GM10847 (cell line): ENCODE data around the gene FASTKD2.
A peak's percentile ranks its signal among the peaks of the same experiment; 100 is the strongest.

Experiments
- POLR2A ChIP-seq: IDR thresholded peaks from 2 replicates; pipeline ENCODE4 v1.6.1; 2011; ENCODE audit not compliant: insufficient read length; ENCODE audit errors: extremely low read depth

Gene FASTKD2

DNA sequence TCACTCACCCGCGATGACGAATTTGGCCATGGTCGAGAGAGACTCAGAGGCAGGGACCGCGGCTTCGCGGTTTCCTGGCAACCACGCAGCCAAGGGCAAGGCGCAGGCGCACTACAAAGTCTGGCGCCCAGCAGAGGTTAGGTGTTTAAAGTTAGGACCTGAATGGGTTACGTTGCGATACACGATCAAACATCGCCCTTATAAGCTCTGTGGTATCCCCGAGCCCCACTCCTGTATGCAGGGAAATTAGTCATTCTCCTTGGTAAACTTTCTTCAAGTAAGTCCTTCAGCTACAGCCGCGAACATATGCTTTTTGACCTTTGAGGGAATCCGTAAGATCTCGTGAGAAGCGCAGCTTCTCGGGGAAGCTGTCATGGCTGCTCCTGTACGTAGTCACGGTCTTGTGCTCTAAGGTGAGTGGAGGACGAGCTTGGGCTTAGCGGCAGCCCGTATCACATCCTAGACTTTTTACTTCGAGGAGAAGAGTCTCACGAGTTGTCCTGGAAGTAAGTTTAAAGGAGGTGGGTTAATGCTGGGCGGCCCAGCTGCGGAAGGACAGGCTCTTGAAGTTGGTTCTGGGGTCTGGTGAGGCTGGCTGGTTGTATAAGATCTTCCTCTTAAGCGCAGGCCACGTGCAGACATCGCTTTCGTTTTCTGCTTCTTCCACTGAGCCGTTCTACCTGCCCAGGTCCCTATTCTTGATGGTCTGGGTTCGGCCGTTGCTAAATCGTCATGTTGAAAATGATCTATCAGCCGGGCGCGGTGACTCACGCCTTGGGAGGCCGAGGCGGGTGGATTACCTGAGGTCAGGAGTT, at the start of gene FASTKD2, which contains the start of gene MDH1B:
TSS of gene FASTKD2 (plus strand) at position 365 of the 815 bp plus-strand sequence. CDS start 1,088 bp downstream, outside the sequence.
TSS of gene MDH1B (minus strand) at position 87 of the 815 bp plus-strand sequence. CDS start at position 30, 57 bp downstream.
- TF ChIP-seq POLR2A = peak; percentile 44

DNA sequence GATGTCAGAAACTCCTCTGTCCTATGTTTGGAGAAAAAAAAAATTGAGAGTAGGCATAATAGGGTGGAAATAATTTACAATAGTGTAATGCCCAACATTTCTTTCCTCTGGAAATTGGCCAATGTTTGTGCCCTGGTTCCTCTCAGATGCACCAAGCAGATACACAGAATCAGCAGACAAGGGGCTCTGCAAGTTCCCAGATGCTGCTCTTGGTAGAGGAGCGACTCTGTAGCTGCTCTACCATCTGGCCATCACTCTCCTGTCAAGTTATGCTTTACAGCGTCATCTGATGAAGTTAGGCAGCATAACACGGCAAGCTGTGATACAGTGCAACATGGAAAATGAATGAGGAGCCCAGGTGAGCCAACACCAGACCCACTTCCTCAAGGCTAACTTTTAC, 48.8 kb upstream of the FASTKD2 start:
- TF ChIP-seq POLR2A = no peak

DNA sequence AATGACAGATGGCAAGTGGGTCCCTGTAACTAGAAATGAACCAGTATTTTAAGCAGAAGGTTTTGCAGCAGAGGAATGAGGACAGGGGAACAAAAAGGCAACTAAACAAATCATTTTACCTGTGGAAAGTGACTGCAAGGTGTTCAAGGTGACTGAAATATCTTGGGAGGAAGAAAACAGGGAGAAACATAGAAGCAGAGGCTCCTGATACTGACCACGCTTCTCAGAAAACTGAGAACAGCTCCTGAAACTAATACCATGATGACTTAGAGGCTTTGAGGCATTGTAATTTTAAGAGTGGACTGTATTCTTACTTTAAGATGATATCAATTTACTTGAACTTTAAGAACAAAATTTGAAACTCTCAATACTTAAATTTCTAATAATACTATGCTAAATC, 47.1 kb upstream of the FASTKD2 start, which contains the start of gene DYTN:
TSS of gene DYTN (minus strand) at position 101 of the 400 bp plus-strand sequence. CDS start 117 bp downstream, outside the sequence.
- no peak for TF ChIP-seq POLR2A

DNA sequence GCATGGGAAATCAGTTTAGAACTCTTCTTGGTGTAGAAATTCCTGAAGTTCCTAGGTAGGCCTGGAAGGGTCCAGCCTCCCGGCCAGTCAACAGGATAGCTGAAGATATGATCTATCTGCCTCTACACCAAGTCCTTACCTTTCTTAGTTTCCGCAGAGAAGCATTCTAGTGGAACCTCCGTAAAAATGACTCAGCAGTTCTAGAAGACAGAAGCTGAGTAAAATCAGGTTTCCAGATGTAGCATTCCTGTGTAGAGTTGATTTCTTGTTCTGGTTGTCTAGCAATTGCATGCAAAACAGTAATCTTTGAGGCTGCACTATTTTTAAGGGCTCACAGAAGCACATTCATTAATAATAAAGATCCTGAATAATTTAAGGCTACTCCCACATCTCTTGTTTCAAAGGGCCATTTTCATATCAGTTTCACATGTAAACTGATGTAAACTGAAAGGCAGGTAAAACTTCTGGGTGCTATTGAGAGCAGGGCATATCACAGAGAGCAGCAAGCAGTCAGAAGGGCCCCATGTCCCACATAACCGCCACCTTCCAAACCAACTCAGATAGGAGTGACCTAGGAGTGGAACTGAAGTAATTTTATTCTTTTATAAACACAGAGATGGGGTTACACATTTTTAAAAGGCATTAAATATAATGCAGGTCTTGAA, 44.0 kb upstream of the FASTKD2 start:
- no peak for TF ChIP-seq POLR2A

DNA sequence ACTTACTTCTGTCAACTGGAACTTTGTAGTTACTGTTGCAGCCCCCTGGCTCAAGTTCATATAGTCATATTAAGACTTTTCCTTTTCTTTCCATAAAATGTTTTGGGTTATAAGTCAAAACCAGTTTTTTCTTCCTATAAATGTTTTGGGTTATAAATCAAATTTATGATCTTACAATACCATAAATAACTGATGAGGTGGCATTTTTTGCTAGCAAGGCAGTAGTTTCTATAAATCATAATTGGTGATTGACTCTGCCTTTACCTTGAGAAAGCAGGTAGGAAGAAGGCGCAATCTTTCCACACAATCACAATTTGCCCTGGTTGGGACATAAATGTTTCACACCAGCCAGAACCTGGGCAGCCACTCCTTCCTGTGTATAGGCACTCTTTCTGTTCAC, 42.1 kb upstream of the FASTKD2 start:
- TF ChIP-seq POLR2A = no peak

DNA sequence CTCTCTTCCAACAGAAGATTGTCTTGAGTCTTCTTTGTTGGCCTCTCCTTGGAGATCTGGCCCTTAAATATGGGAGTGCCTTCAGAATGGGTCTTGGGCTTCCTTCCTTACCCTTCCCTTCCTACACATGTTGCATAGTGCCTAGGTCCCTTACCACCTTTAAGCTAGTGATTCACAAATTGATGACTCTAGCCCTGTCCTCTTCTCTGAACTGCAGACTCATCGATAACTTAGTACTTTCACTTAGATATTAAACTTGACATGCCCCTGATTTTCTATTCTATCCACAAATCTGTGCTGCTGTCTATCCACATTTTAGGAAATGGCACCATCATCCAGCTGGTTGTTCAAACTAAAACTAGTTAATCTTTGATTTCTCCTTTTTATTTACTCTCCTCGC, 38.1 kb upstream of the FASTKD2 start:
- no peak for TF ChIP-seq POLR2A

DNA sequence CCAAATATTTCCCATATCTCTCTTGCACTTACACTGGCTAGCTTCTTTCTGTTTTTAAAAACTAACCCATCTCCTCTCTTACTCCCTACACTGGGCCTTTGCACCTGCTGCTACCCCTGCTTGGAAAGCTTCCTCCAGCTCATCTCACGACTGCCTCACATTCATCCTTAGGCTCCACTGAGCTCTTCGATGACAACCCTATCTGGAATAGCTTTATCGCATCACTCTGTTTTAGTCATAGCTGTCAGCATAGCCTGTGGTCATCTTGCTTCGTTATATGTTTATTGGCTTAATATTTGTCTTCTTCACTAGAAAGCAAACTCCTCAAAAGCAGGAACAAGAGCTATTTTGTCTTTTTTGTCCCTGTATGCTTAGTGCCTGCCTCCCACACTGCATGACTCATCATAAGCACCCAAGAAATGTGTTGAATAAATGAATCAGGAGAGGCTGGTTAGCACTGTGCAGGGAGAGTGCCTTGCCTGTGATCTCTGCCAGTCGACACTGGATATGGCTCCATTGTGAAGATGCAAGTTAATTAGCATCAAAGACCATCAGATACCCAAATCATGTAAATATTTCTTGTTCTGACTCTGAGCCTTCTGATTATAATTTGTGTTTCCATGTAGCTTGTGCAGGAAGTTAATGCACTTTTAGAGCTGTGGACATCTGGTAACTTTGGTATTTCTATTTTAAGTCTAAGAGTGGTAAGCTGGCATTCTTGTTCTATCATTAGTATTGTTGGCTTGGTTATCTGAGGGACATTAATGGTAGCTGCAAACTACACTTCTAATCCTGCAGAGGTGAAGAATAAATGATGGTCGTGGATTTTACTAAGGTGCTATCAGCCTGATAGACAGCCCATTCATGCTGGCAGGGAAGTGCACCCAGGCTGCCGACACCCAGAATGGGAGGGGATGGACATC, 36.9 kb upstream of the FASTKD2 start:
- TF ChIP-seq POLR2A = no peak

DNA sequence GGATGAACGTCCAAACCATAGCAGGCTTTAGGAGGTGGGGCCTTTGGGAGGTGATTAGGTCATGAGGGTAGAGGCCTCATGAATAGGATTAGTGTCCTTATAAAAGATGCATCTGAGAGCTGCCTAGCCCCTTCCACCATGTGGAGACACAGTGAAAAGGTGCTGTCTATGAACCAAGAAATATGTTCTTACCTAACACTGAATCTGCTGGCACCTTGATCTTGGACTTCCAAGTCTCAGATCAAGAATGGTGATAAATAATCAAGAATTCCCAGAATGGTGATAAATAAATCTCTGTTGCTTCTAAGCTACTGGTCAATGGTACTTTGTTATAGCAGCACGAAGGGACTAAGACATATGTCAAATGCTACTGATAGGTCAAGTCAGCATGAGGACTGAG, 32.1 kb upstream of the FASTKD2 start:
- no peak for TF ChIP-seq POLR2A

DNA sequence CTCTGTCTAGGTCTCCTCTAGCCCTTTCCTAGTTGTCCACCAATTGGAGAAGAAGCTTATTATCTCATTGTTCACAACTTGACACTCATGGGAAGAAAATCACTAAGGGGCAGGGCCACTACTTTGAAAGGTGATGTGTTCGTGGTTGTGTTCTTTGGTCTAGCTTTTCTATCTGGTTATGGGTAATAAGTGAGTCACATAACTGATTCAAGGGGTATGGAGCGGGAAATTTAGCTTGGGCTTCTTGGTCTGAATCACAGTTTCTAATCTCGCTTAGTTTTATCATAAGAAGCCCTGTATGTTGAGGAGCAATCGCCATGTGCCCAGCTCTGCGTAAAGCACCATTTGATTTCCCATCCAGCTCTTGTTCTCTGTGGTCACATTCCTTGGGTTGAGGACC, 28.5 kb upstream of the FASTKD2 start:
- TF ChIP-seq POLR2A = no peak

DNA sequence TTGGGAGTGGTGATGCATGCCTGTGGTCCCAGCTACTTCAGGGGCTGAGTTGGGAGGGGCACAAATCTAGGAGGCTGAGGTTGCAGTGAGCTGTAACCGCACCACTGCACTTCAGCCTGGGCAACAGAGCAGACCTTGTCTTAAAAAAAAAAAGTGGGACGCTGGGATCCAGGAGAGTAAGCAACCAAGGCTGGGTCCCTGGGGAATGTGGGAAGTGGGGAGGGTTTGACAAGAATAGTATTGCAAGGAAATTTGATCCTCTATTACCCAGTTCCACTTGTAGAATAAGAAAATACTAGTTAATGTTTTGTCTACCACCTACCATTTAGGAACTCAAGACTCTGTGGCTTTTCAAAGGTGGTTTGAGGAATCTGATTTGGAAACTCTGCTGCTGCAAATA, 26.1 kb upstream of the FASTKD2 start:
- TF ChIP-seq POLR2A = no peak

DNA sequence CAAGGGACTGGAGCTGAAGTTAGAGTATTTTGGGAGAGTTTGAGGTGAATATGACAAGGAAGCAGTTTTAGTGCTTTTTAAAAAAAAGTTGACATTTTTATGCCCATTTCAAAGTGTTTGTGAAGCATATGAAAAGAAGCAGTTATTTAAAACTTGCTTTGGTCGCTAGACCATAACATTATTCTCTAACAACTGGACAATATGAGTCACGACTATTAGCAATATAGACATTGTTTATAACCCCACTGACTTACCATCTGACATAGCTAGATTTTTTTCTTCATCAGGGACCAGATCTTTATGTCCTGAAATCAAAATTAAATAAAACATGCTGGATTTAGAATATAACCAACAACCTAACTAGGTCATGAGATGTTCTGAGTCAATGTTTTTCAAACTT, 24.6 kb upstream of the FASTKD2 start:
- no peak for TF ChIP-seq POLR2A

DNA sequence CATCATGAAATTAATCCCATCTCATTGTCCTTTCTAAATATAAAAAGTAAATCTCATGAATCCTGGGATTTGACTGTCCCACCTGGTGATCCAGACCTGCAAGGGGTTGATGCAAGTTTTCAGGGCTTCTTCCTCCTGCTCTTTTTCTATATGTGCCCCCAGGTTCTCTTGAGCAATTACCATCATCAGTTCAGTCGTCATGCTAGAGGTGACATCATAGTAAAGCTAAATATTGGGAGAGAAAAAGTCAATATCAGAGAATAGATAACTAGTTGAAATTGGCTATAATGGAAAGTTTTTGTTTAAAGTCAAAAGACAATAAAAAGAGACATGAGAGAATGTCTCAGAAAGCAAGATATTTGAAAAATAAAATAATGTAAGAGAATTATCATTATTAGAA, 8.6 kb upstream of the FASTKD2 start:
- TF ChIP-seq POLR2A = no peak

DNA sequence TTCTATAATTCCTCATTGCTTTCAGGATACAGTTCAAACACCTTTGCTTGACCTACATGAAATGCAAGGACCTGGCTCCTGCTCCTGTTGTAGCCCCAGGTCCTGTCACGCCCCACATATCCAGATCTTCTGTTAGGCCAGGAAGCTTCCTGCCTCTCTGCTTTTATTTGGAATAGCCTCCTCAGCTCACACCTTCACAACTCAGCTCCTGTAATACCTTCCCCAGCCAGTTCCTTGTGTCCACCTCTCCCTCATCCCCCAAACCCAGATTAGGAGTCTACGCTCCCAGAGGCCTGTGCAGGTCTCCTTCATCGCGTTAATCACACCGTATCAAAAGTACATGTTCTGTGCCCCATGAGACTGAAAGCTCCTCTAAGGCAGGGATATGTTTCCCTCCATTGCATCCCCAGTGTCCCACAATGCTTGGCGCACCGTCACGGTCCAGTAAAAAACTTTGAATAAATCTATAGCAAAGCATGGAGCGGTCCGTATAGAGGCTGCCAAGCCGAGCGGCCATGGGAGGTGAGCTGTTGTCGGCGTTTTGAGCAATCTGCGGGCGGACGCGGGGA, 649 bp upstream of the FASTKD2 start:
- TF ChIP-seq POLR2A = no peak

DNA sequence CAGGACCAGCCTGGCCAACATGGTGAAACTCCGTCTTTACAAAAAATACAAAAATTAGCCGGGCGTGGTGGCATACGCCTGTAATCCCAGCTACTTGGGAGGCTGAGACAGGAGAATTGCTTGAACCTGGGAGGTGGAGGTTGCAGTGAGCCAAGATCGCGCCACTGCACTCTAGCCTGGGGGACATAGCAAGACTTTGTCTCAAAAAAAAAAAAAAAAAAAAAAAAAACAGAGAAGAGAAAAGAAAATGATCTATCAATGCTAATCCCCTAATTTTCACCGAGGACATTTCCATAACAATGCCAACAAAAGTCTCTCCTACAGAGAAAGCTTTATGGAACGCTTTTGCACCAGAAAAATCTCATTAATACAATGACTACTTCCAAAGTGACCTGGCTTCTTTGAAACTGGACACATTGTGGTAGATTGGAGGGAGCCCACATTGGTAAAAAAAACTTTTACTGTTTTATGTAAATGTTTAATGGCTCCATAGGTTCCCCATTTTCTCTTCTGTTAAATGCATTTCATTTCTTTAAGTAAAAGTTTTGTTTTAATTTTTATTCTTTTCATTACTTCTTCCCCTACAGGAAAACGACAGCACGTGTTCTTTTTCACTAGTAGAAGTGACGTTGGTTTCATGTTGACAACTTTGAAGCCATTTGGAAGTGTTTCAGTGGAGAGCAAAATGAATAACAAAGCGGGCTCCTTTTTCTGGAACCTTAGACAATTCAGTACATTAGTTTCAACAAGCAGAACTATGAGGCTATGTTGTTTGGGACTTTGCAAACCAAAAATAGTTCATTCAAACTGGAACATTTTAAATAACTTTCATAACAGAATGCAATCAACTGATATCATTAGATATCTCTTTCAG, 888 bp downstream of the FASTKD2 start:
- TF ChIP-seq POLR2A = no peak

DNA sequence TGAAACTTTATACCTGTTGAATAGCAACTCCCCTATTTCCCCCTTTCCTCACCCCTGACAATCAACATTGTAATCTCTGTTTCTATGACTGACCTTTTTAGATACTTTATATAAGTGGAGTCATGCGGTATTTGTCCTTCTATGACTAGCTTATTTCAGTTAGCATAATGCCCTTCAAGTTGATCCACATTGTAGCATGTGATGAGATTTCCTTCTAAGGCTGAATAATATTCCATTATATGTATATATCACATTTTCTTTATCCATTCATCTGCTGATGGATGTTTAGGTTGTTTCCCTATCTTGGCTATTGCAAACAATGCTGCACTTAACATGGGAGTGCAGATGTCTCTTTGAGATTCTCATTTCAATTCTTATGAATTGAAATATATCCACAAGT, 9.5 kb downstream of the FASTKD2 start:
- no peak for TF ChIP-seq POLR2A

DNA sequence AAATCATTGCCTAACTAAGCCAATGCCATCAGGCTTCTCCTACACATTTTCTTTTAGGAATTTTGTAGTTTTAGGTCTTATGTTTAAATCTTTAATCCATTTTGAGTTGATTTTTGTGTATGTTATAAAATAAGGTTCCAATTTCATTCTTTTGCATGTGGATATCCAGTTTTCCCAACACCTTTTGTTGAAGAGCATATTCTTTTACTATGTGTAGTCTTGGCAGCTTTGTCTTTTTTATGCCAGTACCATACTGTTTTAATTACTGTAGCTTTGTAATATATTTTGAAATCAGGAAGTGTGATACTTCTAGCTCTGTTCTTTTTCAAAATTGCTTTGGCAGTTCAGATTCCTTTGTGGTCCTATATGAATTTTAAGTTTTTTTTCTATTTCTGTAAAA, 11.0 kb downstream of the FASTKD2 start:
- TF ChIP-seq POLR2A = no peak
